ENCODE measurements around the gene DNAJB6.
"Not testable (repeated sequence)": the region's sequence is repeated elsewhere in the genome, so short reads cannot be mapped to it uniquely, and the experiment has no call there.

The DNAJB6 gene

DNA sequence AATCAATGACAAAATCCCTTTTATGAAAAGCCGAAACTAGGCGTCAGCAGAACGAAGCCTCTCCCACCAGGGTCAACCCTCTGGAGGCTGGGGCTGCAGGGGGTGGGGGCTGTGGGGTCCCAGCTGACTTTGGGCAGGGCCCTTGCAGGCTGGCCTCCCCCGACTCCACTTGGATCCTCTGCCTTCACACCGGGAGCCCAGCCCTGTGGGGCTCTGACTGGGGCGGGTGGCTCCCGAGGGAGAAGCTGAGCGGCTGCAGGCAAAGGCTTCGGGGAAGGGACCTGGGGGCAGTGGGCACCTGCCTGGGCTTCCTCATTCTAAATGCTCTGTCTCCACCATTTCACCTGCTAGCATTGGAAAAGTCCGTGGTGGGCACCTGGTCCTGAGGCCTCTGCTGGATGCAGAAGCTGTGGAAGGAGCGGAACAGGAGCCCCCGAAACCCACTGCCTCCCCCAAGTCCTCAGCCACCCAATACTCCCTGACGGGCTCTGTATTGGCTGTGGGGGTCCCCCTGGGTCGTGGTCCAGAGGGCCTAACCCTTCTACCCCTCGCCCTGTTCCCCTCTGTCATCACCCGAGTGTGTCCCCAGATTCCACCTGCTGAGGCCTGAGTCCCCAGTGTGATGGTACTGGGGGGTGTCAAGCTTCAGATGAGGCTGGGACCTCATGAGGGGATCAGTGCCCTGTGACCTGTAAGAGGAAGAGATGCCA is 108.6 kb downstream of the DNAJB6 start:
- no peak for DNase-seq

- no peak for DNase-seq
Observed at GRCh38 chr7:157445956-157446295, 109.1 kb downstream of the DNAJB6 start.

DNA sequence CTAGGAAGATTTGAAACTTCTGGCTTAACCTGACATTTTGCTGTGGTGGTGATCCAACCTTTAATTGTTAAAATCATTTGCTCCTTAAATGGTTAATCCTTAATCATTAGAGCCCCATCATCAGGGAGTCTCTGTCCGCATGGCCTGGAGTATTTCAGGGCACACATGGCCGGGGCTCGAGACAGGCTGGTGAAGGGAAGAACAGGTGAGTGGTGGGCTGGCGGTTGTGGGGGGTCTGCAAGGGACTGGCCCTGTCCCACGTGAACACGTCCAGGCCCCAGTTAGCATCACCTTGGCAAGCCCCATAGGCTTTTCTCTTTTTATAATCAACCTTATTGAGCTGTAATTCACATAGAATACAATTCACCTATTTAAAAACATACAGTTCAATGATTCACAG is 109.5 kb downstream of the DNAJB6 start:
- DNase-seq, result no peak

- not testable (repeated sequence) for DNase-seq
Observed at GRCh38 chr7:157454003-157454402, 117.2 kb downstream of the DNAJB6 start.

- DNase-seq, result no peak
Observed at GRCh38 chr7:157457355-157458253, 120.8 kb downstream of the DNAJB6 start.

GRCh38 chr7:157458254-157458633 is 121.4 kb downstream of the DNAJB6 start:
- no peak for DNase-seq

DNA sequence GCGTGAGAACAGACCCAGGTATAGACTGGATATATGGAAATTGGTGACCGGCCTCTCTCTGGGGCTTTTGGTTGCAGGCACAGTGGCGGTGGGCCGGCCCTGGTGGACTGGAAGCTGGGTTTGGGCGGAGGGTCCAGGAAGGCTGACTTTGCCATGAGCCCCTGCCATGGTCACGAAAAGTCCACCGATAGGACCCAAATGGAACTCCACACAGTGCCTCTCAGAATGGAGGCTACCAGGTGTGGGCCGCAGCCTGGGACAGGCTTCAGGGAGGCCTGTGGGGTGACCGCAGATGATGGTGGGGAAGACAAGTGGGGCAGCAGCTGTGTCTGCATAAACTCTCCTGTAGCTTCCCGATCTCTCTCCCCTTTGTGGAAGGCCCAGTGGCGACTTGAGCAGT is 123.2 kb downstream of the DNAJB6 start:
- DNase-seq, result no peak

- no peak for DNase-seq
Observed at GRCh38 chr7:157460721-157461120, 123.9 kb downstream of the DNAJB6 start.

DNA sequence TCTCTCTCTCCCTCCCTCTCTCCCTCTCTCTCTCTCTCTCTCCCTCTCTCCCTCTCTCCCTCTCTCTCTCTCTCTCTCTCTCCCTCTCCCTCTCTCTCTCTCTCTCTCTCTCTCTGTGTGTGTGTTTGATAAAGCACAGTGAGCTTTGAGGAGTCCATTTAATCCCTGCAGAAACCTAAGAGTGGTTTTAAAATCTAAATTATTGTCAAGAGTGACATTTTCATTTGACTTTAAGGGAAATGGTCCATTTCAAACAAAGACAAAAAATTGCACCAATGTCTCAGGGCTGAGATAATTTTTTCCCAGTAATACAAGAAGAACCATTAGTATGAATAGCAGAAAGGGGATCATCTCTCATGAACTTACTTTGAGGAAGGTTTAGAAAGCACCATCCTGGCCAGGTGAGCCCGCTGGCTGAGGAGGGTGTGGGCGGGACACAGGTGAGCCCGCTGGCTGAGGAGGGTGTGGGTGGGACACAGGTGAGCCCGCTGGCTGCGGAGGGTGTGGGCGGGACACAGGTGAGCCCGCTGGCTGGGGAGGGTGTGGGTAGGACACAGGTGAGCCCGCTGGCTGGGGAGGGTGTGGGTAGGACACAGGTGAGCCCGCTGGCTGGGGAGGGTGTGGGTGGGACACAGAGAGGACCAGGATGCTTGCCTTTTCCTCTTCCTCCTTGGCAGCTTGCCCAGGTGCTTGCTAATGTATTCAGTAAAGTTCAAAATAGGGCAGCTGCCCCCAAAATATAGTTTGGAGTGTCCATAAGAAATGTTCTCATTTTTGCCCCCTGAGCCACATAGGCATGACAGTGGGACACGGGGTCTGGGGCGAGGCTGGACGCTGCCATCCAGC is 125.0 kb downstream of the DNAJB6 start:
- DNase-seq, result no peak

GRCh38 chr7:157462419-157462771 is 125.6 kb downstream of the DNAJB6 start:
- DNase-seq, result no peak

DNA sequence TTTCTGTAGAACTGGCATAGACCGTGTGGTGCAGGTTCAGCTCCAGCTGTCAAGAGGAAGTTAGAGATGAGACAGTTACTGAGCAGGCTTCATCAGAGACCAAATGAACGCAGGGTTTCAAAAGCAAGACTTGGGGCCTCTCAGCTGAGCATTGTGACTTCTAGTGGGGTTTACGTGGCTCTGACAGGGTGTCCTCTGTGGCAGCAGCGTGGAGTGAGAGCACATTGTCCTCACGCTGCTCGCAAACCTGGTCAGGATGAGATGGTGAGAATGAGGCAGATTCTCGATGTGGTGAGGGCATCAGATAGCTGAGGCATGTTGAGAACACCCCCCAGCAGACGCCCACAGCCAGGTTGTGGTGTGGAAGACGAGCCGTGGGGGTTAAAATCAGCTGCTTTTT is 126.0 kb downstream of the DNAJB6 start:
- no peak for DNase-seq

DNA sequence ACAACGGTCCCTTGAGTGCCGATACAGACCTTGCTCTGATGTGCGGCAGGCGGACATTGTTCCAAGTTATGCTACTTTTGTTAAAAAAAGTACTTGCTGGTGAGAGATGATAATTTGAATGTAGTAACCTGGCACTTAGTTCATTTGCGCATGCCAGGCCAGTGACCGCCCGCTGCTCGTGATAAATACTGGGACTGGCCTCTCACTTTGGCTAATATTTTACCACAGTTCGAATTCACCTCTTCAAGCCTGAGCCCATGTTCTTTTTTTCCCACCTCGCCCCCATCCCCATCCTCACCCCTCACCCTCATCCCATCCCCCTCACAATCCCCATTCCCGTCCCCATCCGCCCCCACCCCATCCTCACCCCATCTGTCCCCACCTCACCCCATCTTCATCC is 126.4 kb downstream of the DNAJB6 start:
- no peak for DNase-seq

DNA sequence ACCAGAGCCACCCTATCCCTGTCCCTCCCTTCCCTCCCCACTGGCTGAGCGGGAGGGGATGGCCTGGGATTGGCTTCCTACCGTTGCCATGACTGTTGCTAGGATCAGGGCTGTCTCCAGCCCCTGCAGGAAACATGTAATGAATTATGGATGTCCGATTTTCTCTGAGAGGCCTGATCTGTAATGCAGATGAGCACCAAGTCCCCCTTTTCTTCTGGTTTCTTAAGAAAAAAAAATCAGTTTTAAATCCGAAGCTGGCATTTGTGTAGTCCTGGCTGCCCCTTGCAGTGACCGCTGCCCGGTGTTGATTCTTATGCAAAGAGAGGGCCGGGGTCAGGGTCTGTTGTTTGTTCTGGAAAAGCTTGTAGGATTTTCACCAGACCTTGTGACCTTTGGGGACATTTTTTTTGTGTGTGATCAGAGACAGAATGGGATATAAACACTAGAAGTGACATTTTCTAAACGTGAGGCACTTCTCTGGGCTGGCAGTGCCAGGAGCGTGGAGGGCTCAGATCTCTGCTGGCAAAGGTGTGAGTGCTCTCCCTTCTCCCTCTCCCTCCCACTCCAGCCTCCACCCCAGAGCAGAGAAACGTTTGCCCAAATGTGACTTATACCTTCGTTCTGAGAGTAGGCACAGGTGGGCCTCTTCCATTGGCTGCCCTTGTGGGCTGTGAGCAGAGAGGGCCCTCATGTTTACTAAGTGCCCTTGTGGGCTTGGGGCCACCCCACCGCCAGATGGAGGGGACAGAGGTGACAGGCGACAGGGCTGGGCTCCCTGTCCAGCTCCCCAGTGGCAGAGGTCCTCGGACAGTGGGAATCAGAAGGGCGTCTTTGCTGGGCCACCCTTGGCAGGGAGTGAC is 127.5 kb downstream of the DNAJB6 start:
- no peak for DNase-seq

DNA sequence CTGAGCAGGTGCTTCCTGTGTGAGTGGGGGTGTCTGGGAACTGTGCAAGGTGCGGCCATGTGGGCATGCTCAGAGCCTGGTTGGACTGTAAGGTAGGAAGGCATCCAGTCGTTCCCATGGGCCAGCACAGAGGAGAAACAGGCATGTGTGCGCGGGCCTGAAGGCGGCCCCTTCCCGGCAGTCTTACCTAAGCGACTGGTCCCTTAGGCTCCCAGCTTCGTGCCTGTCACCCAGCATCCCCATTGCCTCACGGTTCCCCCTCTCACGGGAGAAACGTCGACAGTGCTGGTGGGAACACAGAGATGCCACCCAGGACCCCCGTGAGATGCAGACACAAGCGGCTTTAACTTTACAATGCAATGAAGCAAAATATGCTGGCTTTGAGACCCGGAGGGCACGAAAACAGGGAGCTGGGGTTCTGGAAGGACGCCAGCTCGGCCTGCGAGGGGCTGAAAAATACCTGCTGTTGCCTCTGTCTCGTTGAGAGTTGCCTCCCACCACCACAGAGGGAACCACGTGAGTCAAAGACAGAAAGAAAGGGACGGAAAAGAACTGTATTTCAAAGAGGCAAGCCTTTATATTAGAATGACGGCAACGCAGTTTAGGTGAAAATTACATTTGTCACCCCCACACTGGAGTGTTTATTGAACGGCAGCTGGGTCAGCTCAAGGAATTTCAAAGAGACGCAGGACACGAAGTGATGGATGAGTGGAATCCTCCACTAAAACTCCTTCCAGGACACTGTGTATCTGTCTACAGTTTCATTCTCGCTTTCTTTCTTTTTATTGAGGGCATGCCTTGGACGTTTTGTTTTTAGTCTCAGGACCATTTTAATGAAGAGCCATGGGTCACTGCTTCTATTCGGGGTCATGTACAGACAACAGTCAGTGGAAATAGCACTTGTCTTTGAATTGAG is 128.4 kb downstream of the DNAJB6 start:
- DNase-seq, result no peak

DNA sequence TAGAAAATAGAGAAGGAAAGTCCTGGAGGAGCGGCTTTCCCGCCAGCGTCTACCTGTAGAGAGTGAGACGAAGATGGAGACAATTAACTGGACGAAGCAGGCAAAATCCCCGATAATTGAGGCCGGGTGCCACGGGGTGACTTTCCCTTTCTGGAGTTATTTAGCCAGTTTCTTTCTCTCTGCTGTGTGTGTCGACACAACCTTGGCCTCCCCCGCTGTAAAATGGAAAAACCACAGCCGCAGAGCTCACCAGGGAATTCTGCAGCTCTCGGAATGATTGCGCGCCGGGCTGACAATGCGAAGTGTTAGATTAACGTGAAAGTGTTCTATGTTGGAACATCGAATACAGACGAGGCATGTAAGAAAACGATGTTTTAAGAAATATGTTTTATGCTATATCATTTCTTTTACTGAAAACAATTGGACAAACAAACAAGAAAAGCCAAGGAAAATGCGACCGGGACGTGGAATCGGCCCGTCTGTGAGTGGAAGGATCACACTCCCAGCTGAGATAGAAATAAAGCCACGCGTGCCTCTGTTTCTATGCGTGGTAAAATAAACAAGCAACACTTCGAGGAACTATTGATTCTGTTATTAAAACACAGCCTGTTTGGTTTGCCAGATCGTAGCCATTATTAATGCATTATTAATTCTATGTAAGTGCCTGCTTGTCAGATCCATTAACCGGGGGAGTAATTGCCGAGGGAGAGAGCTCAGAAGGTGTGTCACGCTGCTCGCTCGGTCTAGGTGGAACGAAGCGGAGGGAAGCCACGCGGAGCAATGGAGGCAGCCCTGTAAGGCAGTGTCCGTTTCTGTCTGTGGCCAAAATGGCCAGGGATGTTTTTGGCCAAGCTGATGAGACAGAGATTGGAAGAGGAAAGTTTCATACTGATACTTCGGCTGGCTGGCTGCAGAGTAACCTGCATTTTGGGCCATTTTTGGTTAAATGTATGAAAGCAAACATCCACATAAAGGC is 129.4 kb downstream of the DNAJB6 start:
- no peak for DNase-seq

GRCh38 chr7:157466867-157467261 is 130.1 kb downstream of the DNAJB6 start:
- no peak for DNase-seq

All from inflammatory macrophage treated with lipopolysaccharide for 4 hours (primary cell).